Osteoblast (primary cell): ENCODE measurements around the gene DPEP2NB. TPM values are rescaled to one million over a fixed set of nuclear protein-coding genes. Genes with fewer than 3 reads are reported as not detected.

ENCODE experiments used
- DNase-seq: peaks from one replicate; pipeline ENCODE4 v3.0.0; 2011; ENCODE audit warnings: low spot score, mixed read lengths; ENCODE audit not compliant: insufficient read length; ENCODE audit errors: missing footprints
- H2AFZ ChIP-seq: 2 replicates; pipeline ENCODE4 v1.6.0; 2011; ENCODE audit warnings: mild to moderate bottlenecking, low read length
- H3K27ac ChIP-seq: 2 replicates; pipeline ENCODE4 v1.5.1; 2011; ENCODE audit warnings: mild to moderate bottlenecking, low read depth, low read length, moderate library complexity
- H3K27me3 ChIP-seq: 2 replicates; pipeline ENCODE4 v1.6.0; 2012; ENCODE audit warnings: mild to moderate bottlenecking, control low read depth, inconsistent platforms, low read length, moderate library complexity; ENCODE audit not compliant: insufficient read depth
- H3K36me3 ChIP-seq: 2 replicates; pipeline ENCODE4 v1.5.1; 2011; ENCODE audit warnings: mild to moderate bottlenecking, low read length, control low read depth, moderate library complexity; ENCODE audit not compliant: insufficient read depth
- H3K4me1 ChIP-seq: 2 replicates; pipeline ENCODE4 v1.5.1; 2011; ENCODE audit warnings: mild to moderate bottlenecking, low read length, control low read depth, moderate library complexity; ENCODE audit not compliant: insufficient read depth
- H3K4me2 ChIP-seq: 2 replicates; pipeline ENCODE4 v1.6.0; 2011; ENCODE audit warnings: mild to moderate bottlenecking, low read length; ENCODE audit not compliant: insufficient read depth
- H3K4me3 ChIP-seq: fragments of 200-600 bp; sonication (generic); 3 replicates; pipeline ENCODE4 v1.5.1; 2012; ENCODE audit warnings: mild to moderate bottlenecking, low read length, inconsistent platforms; ENCODE audit not compliant: insufficient read depth
- H3K79me2 ChIP-seq: 2 replicates; pipeline ENCODE4 v1.6.0; 2012; ENCODE audit warnings: mild to moderate bottlenecking, low read length, control low read depth, inconsistent platforms; ENCODE audit not compliant: insufficient read depth
- H3K9me3 ChIP-seq: 2 replicates; pipeline ENCODE4 v1.5.1; 2011; ENCODE audit warnings: low read depth, low read length, control low read depth
- H4K20me1 ChIP-seq: 2 replicates; pipeline ENCODE4 v1.6.0; 2012; ENCODE audit warnings: mild to moderate bottlenecking, low read length, control low read depth; ENCODE audit not compliant: insufficient read depth
- total RNA-seq: library from RNA; depleted of rRNA; stranded (reverse); fragments of >200 nt; gene quantifications from 2 replicates; pipeline ENCODE4 v1.2.3, GENCODE V29; 2012
- TF ChIP-seq, protein P1 (sequence below): IDR thresholded peaks from 2 replicates; pipeline ENCODE4 v1.5.1; 2011; ENCODE audit warnings: mild to moderate bottlenecking, low read depth, low read length, moderate library complexity; ENCODE audit errors: extremely low read depth

DPEP2NB gene
- total RNA-seq, 1 donor, result not detected

DNA sequence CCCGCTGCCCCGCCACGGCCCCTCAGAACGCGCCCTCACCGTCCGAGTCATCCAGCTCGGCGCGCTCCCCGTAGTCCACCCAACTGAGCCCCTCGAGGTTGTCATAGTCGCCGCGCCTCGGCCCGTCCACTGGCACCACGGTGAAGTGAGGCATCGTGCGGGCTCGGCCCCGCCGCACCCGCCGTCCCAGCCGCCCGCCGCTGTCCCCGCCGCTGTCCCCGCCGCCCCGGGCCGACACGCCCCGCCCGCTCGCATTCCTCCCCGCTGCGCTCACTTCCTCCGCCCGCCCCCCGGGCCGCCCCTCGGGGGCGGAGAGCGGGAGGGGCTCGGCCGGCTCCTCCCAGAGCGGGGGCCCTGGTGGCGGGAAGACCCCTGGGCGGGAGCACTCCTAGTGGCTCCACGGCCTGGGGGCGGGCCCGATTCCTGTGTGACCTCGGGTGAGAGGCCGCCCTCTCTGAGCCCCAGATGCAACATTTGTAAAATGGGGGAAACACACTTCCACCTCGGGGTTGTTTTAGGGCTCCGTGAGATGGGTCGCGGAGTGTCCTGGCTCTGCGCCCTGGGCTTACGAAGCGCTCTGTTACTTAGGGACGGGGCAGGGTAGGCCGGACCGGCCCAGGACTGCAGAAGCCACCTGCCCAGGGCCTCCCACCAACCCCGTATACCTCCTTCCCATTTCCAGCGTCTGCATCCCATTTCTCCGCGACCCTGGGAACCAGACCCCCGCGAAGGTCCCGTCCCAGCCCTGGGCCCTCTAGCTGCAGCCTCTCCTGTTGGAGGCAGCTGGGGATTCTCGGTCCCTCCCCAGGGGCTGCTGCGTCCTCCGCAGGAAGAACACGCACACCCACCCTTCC lies 47.1 kb downstream of the DPEP2NB start, which contains the start of gene SLC12A4:
Gene SLC12A4, minus strand, starts transcription at position 238 of the 854 bp plus-strand sequence. Its CDS starts 84 bp downstream, at position 154.
- Histone ChIP-seq H3K9me3 (no peaks in the 10 kb centered on the region), H3K4me2 (peak within 1 kb of the TSS; percentile 96), H3K27ac (peak within 1 kb of the TSS; percentile 89), H3K27me3 (no peaks in the 10 kb centered on the region), H2AFZ (peak within 1 kb of the TSS; percentile 95), H3K36me3 (peaks cover 11% of the 10 kb centered on the region), H3K79me2 (peaks cover 47% of the 10 kb centered on the region), H4K20me1 (peaks cover 40% of the 10 kb centered on the region), H3K4me3 (peak within 1 kb of the TSS; percentile 94), H3K4me1 (peaks cover 33% of the 10 kb centered on the region)
- TF ChIP-seq, protein P1, sequence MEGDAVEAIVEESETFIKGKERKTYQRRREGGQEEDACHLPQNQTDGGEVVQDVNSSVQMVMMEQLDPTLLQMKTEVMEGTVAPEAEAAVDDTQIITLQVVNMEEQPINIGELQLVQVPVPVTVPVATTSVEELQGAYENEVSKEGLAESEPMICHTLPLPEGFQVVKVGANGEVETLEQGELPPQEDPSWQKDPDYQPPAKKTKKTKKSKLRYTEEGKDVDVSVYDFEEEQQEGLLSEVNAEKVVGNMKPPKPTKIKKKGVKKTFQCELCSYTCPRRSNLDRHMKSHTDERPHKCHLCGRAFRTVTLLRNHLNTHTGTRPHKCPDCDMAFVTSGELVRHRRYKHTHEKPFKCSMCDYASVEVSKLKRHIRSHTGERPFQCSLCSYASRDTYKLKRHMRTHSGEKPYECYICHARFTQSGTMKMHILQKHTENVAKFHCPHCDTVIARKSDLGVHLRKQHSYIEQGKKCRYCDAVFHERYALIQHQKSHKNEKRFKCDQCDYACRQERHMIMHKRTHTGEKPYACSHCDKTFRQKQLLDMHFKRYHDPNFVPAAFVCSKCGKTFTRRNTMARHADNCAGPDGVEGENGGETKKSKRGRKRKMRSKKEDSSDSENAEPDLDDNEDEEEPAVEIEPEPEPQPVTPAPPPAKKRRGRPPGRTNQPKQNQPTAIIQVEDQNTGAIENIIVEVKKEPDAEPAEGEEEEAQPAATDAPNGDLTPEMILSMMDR, result no peak
- peak; percentile 99 for DNase-seq

DNA sequence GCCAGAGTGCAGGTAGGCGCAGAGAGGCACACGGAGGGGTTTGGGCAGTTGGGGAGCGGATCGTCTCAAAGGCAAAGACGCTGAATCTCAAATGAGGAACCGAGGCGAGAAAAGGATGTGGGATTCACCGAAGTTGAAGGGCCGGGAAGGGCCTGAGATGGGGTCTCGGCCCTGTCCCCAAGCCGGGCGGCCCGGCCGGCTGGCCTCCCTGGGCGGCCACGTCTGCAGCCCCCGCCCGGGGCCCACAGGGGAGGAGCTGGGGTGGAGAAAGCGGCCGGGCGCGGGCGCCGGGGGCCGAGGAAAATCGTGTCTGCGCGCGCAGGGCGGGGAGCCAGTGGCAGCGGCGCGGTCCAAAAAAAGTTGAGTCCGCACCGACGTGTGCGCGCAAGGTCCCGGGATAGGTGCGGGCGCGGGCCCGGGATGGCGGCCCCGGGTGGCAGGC lies 47.7 kb downstream of the DPEP2NB start:
- peak; percentile 96 for DNase-seq
- peaks cover 46% of the 10 kb centered on the region for H4K20me1 ChIP-seq
- TF ChIP-seq, protein P1, result no peak
- peaks cover 17% of the 10 kb centered on the region for H3K36me3 ChIP-seq
- peaks cover 33% of the 10 kb centered on the region for H3K4me1 ChIP-seq
- no peaks in the 10 kb centered on the region for H3K9me3 ChIP-seq
- peak overlapping the region; percentile 96 for H3K4me2 ChIP-seq
- peaks cover 53% of the 10 kb centered on the region for H3K79me2 ChIP-seq
- H3K27me3 ChIP-seq, result no peaks in the 10 kb centered on the region
- peak overlapping the region; percentile 94 for H3K4me3 ChIP-seq
- H3K27ac ChIP-seq, result peak overlapping the region; percentile 89
- peak overlapping the region; percentile 59 for H2AFZ ChIP-seq

DNA sequence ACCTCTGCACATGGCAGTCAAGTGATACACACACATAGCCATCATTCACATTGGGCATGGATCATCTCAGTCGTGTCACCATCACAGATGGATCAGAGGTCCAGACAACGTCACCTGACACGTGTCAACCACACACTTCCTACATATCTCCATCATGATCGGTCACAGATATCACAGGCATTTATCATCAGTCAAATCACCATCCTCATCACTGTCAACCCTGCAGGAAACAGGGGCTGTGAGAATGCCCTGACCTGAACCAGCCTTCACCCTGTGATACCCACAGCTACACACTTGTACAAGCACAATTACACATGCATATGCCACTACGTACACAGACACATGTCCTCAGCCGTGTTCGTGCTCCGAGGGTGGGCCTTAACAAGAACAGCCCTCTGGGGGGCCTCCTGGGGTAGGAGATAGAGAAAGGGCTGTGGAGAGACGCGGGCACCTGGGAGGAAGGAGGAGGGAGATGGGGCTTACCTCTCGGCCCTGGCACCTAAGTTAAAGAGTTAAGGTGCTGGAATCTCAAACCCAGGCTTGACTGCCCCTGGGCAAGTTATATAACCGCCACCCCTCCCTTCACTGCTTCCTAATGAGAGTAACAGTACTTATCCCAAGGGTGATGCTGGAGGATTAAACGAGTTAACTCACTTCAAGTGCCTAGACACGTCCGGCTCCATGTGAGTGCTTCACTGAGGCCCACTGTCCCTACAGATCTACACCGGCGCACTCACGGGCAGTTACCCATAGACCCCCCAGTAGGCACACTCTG lies 48.3 kb downstream of the DPEP2NB start:
- Histone ChIP-seq H3K36me3 (peaks cover 23% of the 10 kb centered on the region), H2AFZ (peak overlapping the region; percentile 54), H3K4me3 (peak overlapping the region; percentile 94), H3K27me3 (no peaks in the 10 kb centered on the region), H3K4me1 (peaks cover 33% of the 10 kb centered on the region), H3K79me2 (peaks cover 59% of the 10 kb centered on the region), H3K9me3 (no peaks in the 10 kb centered on the region), H3K4me2 (peak overlapping the region; percentile 96), H4K20me1 (peaks cover 46% of the 10 kb centered on the region), H3K27ac (peak overlapping the region; percentile 89)
- peak; percentile 94 for DNase-seq
- TF ChIP-seq, protein P1, result no peak
